Measurements from ENCODE around the gene PRCC.
A peak's percentile ranks its signal among the peaks of the same experiment; 100 is the strongest.

PRCC gene

DNA sequence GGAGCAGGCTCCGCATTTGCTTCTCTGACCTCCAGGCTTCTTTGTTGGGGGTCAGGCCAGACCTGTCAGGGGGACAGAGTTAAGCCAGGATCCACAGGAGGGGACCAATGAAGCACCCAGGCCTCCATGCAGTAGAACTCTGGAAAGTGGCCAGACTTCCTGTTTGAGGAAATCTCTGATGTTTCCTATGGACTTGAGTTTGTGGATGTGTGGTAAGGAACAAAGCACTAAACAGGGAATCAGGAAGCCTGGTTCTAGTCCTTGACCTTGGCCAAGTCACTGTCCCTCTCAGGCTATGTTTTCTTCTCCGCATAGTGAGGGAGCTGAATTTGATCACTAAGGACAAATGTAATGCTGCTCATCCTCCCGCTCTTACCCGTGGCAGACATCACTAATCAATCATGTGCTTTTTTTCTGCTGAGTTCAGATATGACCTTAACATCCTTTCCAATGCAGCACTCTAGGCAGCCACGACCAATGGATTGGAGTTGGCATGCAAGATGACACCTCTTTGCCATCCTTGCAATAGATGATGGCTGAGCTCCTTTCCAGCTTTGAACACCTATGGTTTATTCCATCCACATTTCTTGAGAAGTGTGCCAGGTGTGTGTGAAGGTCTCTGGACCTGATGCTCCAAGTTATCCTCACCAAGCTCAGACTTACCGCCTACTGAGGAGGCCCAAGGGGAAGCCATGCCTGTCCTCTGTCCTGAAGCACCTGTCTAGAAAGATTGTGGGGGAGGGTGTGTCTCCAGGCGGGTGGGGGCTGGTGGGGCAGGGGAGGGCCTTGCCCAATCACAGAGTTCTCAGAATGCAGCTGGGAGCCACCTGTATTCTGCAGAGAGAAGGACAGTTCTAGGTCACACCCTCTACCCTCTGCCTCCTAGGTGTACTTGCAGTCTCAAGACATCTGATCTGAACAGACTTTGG is 39.4 kb downstream of the PRCC start:
- no peak overlapping the region for H2BK120ac ChIP-seq (ENCODE audit: low read depth, low read length)
- no peaks in the 10 kb centered on the region for H3K79me1 ChIP-seq (ENCODE audit: low read depth, low read length)
- H3K4me3 ChIP-seq (ENCODE audit: low read length in 2 of 2), result no peak overlapping the region
- no peak overlapping the region for H3K4ac ChIP-seq (ENCODE audit: low read length)
- no peak overlapping the region for H3K27ac ChIP-seq (replicated peaks; ENCODE audit: low read length)
- no peaks in the 10 kb centered on the region for H3K9me3 ChIP-seq (replicated peaks in 1 of 2; ENCODE audit: control insufficient read depth in 2 of 2, insufficient read depth in 1 of 2, low read depth in 1 of 2, low read length in 2 of 2)
- no peak overlapping the region for H2BK5ac ChIP-seq (ENCODE audit: low read length)
- no peaks in the 10 kb centered on the region for H3K27me3 ChIP-seq (ENCODE audit: control insufficient read depth in 3 of 3, insufficient read depth in 3 of 3, low read depth in 1 of 3, low read length in 3 of 3)
- H3K23ac ChIP-seq (ENCODE audit: low read depth, low read length, poor library complexity), result no peak overlapping the region
- no peak overlapping the region for H3K9ac ChIP-seq (ENCODE audit: low read depth, low read length, poor library complexity)
- H3K14ac ChIP-seq (ENCODE audit: low read length), result no peak overlapping the region
- WGBS, 2 donors (ENCODE audit: extremely low coverage in 2 of 2, insufficient read length in 2 of 2, insufficient replicate concordance in 1 of 2), result no CpG with 5 or more reads among the region's 7 CpGs
- peaks cover 1 to 9% of the 10 kb centered on the region in 2 donors for H3K36me3 ChIP-seq (replicated peaks in 1 of 2; ENCODE audit: control insufficient read depth in 2 of 2, insufficient read depth in 2 of 2, low read length in 2 of 2)
- no peak overlapping the region for H3K4me2 ChIP-seq (ENCODE audit: insufficient read depth, low read length, poor library complexity, severe bottlenecking)
- peaks cover 0 to 18% of the 10 kb centered on the region in 2 donors for H3K4me1 ChIP-seq (ENCODE audit: control insufficient read depth in 2 of 2, insufficient read depth in 1 of 2, low read depth in 1 of 2, low read length in 2 of 2)
- no peak overlapping the region for H4K91ac ChIP-seq (ENCODE audit: low read depth, low read length, poor library complexity)
- H3K18ac ChIP-seq (ENCODE audit: low read length), result no peak overlapping the region
- H4K8ac ChIP-seq (ENCODE audit: low read depth, low read length), result no peak overlapping the region
- H2AK5ac ChIP-seq (ENCODE audit: low read depth, low read length), result no peak overlapping the region
- no peak overlapping the region for H2BK12ac ChIP-seq (ENCODE audit: low read length)
- no peak for DNase-seq (ENCODE audit: low spot score)
- no peak overlapping the region for H2BK15ac ChIP-seq (ENCODE audit: low read length)
- no peak overlapping the region for H2AFZ ChIP-seq (ENCODE audit: low read length)

DNA sequence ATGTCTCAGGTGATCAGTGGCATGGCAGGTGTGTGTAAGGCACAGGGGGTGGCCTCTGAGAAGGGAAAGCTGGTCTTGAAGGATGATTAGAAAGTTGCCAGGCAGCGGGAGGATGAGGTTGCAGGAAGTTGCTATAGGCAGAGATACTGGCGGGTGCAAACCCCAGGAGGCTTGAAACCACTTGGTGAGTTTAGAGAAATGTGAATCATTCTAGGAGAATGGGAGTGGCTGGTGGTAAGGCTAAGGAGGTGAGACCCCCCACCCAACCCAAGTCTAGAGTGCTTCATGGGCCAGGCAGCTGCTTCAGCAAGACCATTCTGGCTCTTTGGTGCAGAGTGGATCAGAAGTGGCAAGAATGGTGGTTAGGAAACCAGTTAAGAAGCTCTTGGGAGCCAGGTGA is 40.3 kb downstream of the PRCC start:
- H3K14ac ChIP-seq (ENCODE audit: low read length), result no peak overlapping the region
- H3K23ac ChIP-seq (ENCODE audit: low read depth, low read length, poor library complexity), result no peak overlapping the region
- peaks cover 0 to 18% of the 10 kb centered on the region in 2 donors for H3K4me1 ChIP-seq (ENCODE audit: control insufficient read depth in 2 of 2, insufficient read depth in 1 of 2, low read depth in 1 of 2, low read length in 2 of 2)
- DNase-seq (ENCODE audit: low spot score), result no peak
- no peak overlapping the region for H3K4me3 ChIP-seq (ENCODE audit: low read length in 2 of 2)
- H3K4me2 ChIP-seq (ENCODE audit: insufficient read depth, low read length, poor library complexity, severe bottlenecking), result no peak overlapping the region
- H3K79me1 ChIP-seq (ENCODE audit: low read depth, low read length), result no peaks in the 10 kb centered on the region
- peaks cover 0 to 8% (median 4%) of the 10 kb centered on the region in 3 experiments for H3K27me3 ChIP-seq (ENCODE audit: control insufficient read depth in 3 of 3, insufficient read depth in 3 of 3, low read depth in 1 of 3, low read length in 3 of 3)
- H2AFZ ChIP-seq (ENCODE audit: low read length), result no peak overlapping the region
- no peak overlapping the region for H3K27ac ChIP-seq (replicated peaks; ENCODE audit: low read length)
- no peak overlapping the region for H4K91ac ChIP-seq (ENCODE audit: low read depth, low read length, poor library complexity)
- no peak overlapping the region for H2BK12ac ChIP-seq (ENCODE audit: low read length)
- no peak overlapping the region for H2BK15ac ChIP-seq (ENCODE audit: low read length)
- no peak overlapping the region for H4K8ac ChIP-seq (ENCODE audit: low read depth, low read length)
- no CpG with 5 or more reads among the region's 2 CpGs for WGBS, 2 donors (ENCODE audit: extremely low coverage in 2 of 2, insufficient read length in 2 of 2, insufficient replicate concordance in 1 of 2)
- no peak overlapping the region for H3K18ac ChIP-seq (ENCODE audit: low read length)
- no peak overlapping the region for H3K9ac ChIP-seq (ENCODE audit: low read depth, low read length, poor library complexity)
- H3K4ac ChIP-seq (ENCODE audit: low read length), result no peak overlapping the region
- no peak overlapping the region for H2AK5ac ChIP-seq (ENCODE audit: low read depth, low read length)
- peaks cover 0 to under 1% of the 10 kb centered on the region in 2 donors for H3K36me3 ChIP-seq (replicated peaks in 1 of 2; ENCODE audit: control insufficient read depth in 2 of 2, insufficient read depth in 2 of 2, low read length in 2 of 2)
- no peaks in the 10 kb centered on the region for H3K9me3 ChIP-seq (replicated peaks in 1 of 2; ENCODE audit: control insufficient read depth in 2 of 2, insufficient read depth in 1 of 2, low read depth in 1 of 2, low read length in 2 of 2)
- H2BK120ac ChIP-seq (ENCODE audit: low read depth, low read length), result no peak overlapping the region
- no peak overlapping the region for H2BK5ac ChIP-seq (ENCODE audit: low read length)

DNA sequence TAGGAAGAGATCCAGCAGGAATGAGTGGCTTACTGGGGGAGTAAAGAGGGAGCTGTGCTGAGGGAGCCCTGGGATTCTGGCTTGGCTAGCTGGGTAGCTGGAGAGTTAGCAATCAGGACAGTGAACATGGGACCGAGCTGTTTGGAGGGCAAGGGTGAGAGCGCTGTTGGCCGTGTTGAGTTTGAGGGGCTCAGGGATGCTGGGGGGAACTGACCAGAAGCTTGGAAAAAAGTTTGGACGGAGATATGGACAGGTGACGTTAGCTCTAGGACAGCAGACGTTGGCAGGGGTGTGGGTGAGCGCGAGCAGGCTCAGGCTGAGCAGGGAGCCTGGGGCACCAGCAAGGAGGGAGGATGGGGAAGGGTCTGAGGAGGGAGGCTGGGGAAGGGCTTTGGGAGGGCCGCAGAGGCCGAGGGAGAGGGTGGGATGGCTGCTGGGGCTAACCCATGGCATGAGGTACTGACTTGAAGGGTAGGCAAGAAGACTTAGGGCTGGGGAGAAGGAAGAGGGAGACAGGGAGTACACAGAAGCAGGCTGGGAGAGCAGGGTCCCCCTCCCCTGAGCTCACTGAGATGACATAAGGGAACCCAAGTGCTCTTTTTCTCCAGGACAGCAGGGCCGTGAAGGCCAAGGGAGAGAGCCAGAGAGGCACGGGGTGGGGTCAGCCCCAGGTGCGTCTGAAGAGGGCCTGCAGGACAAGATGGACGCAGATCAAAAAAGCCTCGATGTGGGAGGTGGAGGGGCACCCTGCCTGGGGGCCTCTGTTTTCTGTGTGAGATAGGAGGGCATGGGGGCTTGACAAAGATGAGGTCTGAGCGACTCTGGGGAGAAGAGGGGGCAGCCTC is 41.1 kb downstream of the PRCC start:
- H3K4me3 ChIP-seq (ENCODE audit: low read length in 2 of 2), result no peak overlapping the region
- H3K36me3 ChIP-seq (replicated peaks in 1 of 2; ENCODE audit: control insufficient read depth in 2 of 2, insufficient read depth in 2 of 2, low read length in 2 of 2), result no peaks in the 10 kb centered on the region
- peak overlapping the region; percentile 26 for H2BK120ac ChIP-seq (ENCODE audit: low read depth, low read length)
- WGBS, 2 donors (ENCODE audit: extremely low coverage in 2 of 2, insufficient read length in 2 of 2, insufficient replicate concordance in 1 of 2), result no CpG with 5 or more reads among the region's 16 CpGs
- H4K91ac ChIP-seq (ENCODE audit: low read depth, low read length, poor library complexity), result no peak overlapping the region
- peak overlapping the region; percentile 27 for H2BK5ac ChIP-seq (ENCODE audit: low read length)
- H3K4me2 ChIP-seq (ENCODE audit: insufficient read depth, low read length, poor library complexity, severe bottlenecking), result no peak overlapping the region
- no peak overlapping the region for H3K18ac ChIP-seq (ENCODE audit: low read length)
- H3K23ac ChIP-seq (ENCODE audit: low read depth, low read length, poor library complexity), result peak overlapping the region; percentile 38
- no peak overlapping the region for H3K27ac ChIP-seq (replicated peaks; ENCODE audit: low read length)
- peaks cover 0 to 15% (median 10%) of the 10 kb centered on the region in 3 experiments for H3K27me3 ChIP-seq (ENCODE audit: control insufficient read depth in 3 of 3, insufficient read depth in 3 of 3, low read depth in 1 of 3, low read length in 3 of 3)
- no peak overlapping the region for H2BK12ac ChIP-seq (ENCODE audit: low read length)
- H4K8ac ChIP-seq (ENCODE audit: low read depth, low read length), result no peak overlapping the region
- H3K4ac ChIP-seq (ENCODE audit: low read length), result no peak overlapping the region
- peaks cover under 1 to 21% of the 10 kb centered on the region in 2 donors for H3K4me1 ChIP-seq (ENCODE audit: control insufficient read depth in 2 of 2, insufficient read depth in 1 of 2, low read depth in 1 of 2, low read length in 2 of 2)
- H2AK5ac ChIP-seq (ENCODE audit: low read depth, low read length), result peak overlapping the region; percentile 21
- H2AFZ ChIP-seq (ENCODE audit: low read length), result no peak overlapping the region
- no peak overlapping the region for H3K14ac ChIP-seq (ENCODE audit: low read length)
- no peaks in the 10 kb centered on the region for H3K79me1 ChIP-seq (ENCODE audit: low read depth, low read length)
- H2BK15ac ChIP-seq (ENCODE audit: low read length), result no peak overlapping the region
- no peak for DNase-seq (ENCODE audit: low spot score)
- H3K9ac ChIP-seq (ENCODE audit: low read depth, low read length, poor library complexity), result peak overlapping the region; percentile 5
- H3K9me3 ChIP-seq (replicated peaks in 1 of 2; ENCODE audit: control insufficient read depth in 2 of 2, insufficient read depth in 1 of 2, low read depth in 1 of 2, low read length in 2 of 2), result no peaks in the 10 kb centered on the region

DNA sequence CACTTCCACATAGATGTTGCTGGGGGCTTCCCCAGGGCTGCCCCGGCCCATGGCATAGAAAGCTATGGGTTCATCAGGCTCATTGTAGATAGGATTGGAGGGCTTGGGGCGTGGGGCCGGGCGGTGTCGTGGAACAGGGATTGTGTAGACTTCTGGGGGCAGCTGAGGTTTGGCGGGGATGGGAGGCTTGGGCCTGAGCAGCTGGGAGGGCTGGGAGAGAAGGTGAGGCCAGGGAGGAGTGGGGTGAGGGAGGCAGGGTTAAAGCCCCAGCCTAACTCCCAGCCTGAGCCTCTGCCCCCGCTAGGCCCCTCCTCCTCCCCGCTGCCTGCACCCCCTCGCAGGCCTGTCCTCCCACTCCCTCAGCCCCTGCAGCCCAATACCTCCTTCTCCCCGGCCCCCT is 41.9 kb downstream of the PRCC start:
- Histone ChIP-seq H3K4me1 (ENCODE audit: control insufficient read depth in 2 of 2, insufficient read depth in 1 of 2, low read depth in 1 of 2, low read length in 2 of 2) (peaks cover 7 to 20% of the 10 kb centered on the region in 2 donors), H4K8ac (ENCODE audit: low read depth, low read length) (no peak overlapping the region), H2BK120ac (ENCODE audit: low read depth, low read length) (no peak overlapping the region), H2BK5ac (ENCODE audit: low read length) (peak overlapping the region; percentile 27), H3K4ac (ENCODE audit: low read length) (no peak overlapping the region), H3K36me3 (replicated peaks in 1 of 2; ENCODE audit: control insufficient read depth in 2 of 2, insufficient read depth in 2 of 2, low read length in 2 of 2) (no peaks in the 10 kb centered on the region), H3K4me2 (ENCODE audit: insufficient read depth, low read length, poor library complexity, severe bottlenecking) (no peak overlapping the region), H3K27ac (replicated peaks; ENCODE audit: low read length) (no peak overlapping the region), H3K27me3 (ENCODE audit: control insufficient read depth in 3 of 3, insufficient read depth in 3 of 3, low read depth in 1 of 3, low read length in 3 of 3) (peaks cover 0 to 24% (median 19%) of the 10 kb centered on the region in 3 experiments), H2BK15ac (ENCODE audit: low read length) (peak overlapping the region; percentile 56), H3K4me3 (ENCODE audit: low read length in 2 of 2) (no peak overlapping the region), H3K79me1 (ENCODE audit: low read depth, low read length) (no peaks in the 10 kb centered on the region), H3K18ac (ENCODE audit: low read length) (peak overlapping the region; percentile 21), H3K14ac (ENCODE audit: low read length) (no peak overlapping the region), H2AFZ (ENCODE audit: low read length) (no peak overlapping the region), H3K23ac (ENCODE audit: low read depth, low read length, poor library complexity) (peak overlapping the region; percentile 38), H3K9ac (ENCODE audit: low read depth, low read length, poor library complexity) (peak overlapping the region; percentile 56), H2BK12ac (ENCODE audit: low read length) (no peak overlapping the region), H2AK5ac (ENCODE audit: low read depth, low read length) (no peak overlapping the region), H4K91ac (ENCODE audit: low read depth, low read length, poor library complexity) (no peak overlapping the region), H3K9me3 (replicated peaks in 1 of 2; ENCODE audit: control insufficient read depth in 2 of 2, insufficient read depth in 1 of 2, low read depth in 1 of 2, low read length in 2 of 2) (no peaks in the 10 kb centered on the region)
- DNase-seq (ENCODE audit: low spot score), result no peak
- WGBS, 2 donors (ENCODE audit: extremely low coverage in 2 of 2, insufficient read length in 2 of 2, insufficient replicate concordance in 1 of 2), result no CpG with 5 or more reads among the region's 10 CpGs

Data from neuronal stem cell (in vitro differentiated cells).